Left lobe of liver (tissue), 2 donors: ENCODE measurements around the gene DISC1. TPM values are rescaled to one million over a fixed set of nuclear protein-coding genes. Genes with fewer than 3 reads are reported as not detected.
A peak's percentile ranks its signal among the peaks of the same experiment; 100 is the strongest.

Experiments
- ATAC-seq: fragments of 200-7000 bp; cut with Tn5 transposase; one replicate; pipeline ENCODE4 v1.9.1; 2020; ENCODE audit warnings: mild to moderate bottlenecking, moderate library complexity
- DNase-seq: peaks from one replicate; pipeline ENCODE4 v3.0.0-alpha.2; 2020; ENCODE audit warnings: low spot score
- total RNA-seq: library from RNA; stranded (reverse); gene quantifications from one replicate; pipeline ENCODE4 v1.2.1, GENCODE V29; 2021
- donor health status: DM: no; HTN: no; CAD: no; lungs with moderate emphysema.
- donor health status: DM: no; HTN: yes; CAD: no.

The DISC1 gene
- total RNA-seq, 1 donor from 2014 or later: 1.8 TPM

GRCh38 chr1:231803353-231803752, 176.8 kb downstream of the DISC1 start:
- no peak for DNase-seq
- ATAC-seq: peak; percentile 36

- DNase-seq: no peak
- peak; percentile 84 for ATAC-seq
Measured at GRCh38 chr1:231806623-231807495, 180.3 kb downstream of the DISC1 start.

- no peak for ATAC-seq
Measured at GRCh38 chr1:231807541-231807940, 181.0 kb downstream of the DISC1 start.

GRCh38 chr1:231808116-231808515, 181.5 kb downstream of the DISC1 start:
- no peak for ATAC-seq
- no peak for DNase-seq

More at GRCh38 chr1:231807541-231807940, 181.0 kb downstream of the DISC1 start:
- DNase-seq: no peak

- ATAC-seq (peak; percentile 36), DNase-seq (no peak)
Measured at GRCh38 chr1:231808990-231809389, 182.4 kb downstream of the DISC1 start.

- ATAC-seq: no peak
- no peak for DNase-seq
Measured at GRCh38 chr1:231810415-231810814, 183.8 kb downstream of the DISC1 start.

GRCh38 chr1:231814021-231814420, 187.4 kb downstream of the DISC1 start:
- no peak for ATAC-seq
- DNase-seq: no peak

- DNase-seq (no peak), ATAC-seq (no peak)
Measured at GRCh38 chr1:231814521-231814920, 187.9 kb downstream of the DISC1 start.

- no peak for ATAC-seq
- no peak for DNase-seq
Measured at GRCh38 chr1:231817801-231818200, 191.2 kb downstream of the DISC1 start.

- no peak for DNase-seq
- no peak for ATAC-seq
Measured at GRCh38 chr1:231818337-231818736, 191.7 kb downstream of the DISC1 start.

GRCh38 chr1:231821281-231821680, 194.7 kb downstream of the DISC1 start:
- no peak for ATAC-seq

GRCh38 chr1:231822041-231822440, 195.5 kb downstream of the DISC1 start:
- ATAC-seq (no peak), DNase-seq (no peak)

More at GRCh38 chr1:231821281-231821680, 194.7 kb downstream of the DISC1 start:
- DNase-seq: no peak

GRCh38 chr1:231826566-231826965, 200.0 kb downstream of the DISC1 start:
- ATAC-seq (no peak), DNase-seq (no peak)

GRCh38 chr1:231827337-231828105, 200.9 kb downstream of the DISC1 start:
- no peak for DNase-seq
- no peak for ATAC-seq

- no peak for ATAC-seq
- DNase-seq: no peak
Measured at GRCh38 chr1:231828182-231828920, 201.8 kb downstream of the DISC1 start.

GRCh38 chr1:231829332-231829731, 202.7 kb downstream of the DISC1 start:
- DNase-seq: no peak
- ATAC-seq: no peak

- DNase-seq (no peak), ATAC-seq (no peak)
Measured at GRCh38 chr1:231836227-231836893, 209.8 kb downstream of the DISC1 start.

- ATAC-seq (no peak), DNase-seq (no peak)
Measured at GRCh38 chr1:231838521-231838920, 211.9 kb downstream of the DISC1 start.

- DNase-seq (no peak), ATAC-seq (no peak)
Measured at GRCh38 chr1:231839999-231840398, 213.4 kb downstream of the DISC1 start.

GRCh38 chr1:231841616-231842344, 215.2 kb downstream of the DISC1 start:
- ATAC-seq: no peak

More at GRCh38 chr1:231841616-231842344, 215.2 kb downstream of the DISC1 start:
- DNase-seq: no peak
